GM12878 (cell line): Measurements from ENCODE around the gene YY1. TPM values are rescaled to one million over a fixed set of nuclear protein-coding genes. Genes with fewer than 3 reads are reported as not detected.

Source experiments
- BCL3 ChIP-seq: IDR thresholded peaks from 2 replicates; pipeline ENCODE4 v1.6.1; 2011; ENCODE audit warnings: borderline replicate concordance, low read depth, mild to moderate bottlenecking, moderate library complexity, low read length; ENCODE audit not compliant: insufficient read depth, poor library complexity, severe bottlenecking
- CHD2 ChIP-seq: IDR thresholded peaks from 2 replicates; pipeline ENCODE4 v1.6.1; 2011; ENCODE audit warnings: low read depth, low read length, improper control_type of control experiment, borderline replicate concordance
- ELK1 ChIP-seq: IDR thresholded peaks from 2 replicates; pipeline ENCODE4 v1.6.1; 2012; ENCODE audit warnings: low read depth, low read length, improper control_type of control experiment
- ESRRA ChIP-seq: IDR thresholded peaks from 2 replicates; pipeline ENCODE4 v1.6.1; 2012; ENCODE audit warnings: mild to moderate bottlenecking, low read length, improper control_type of control experiment
- ETV6 ChIP-seq, 2 experiments: fragments of 450-650 bp in 1 of 2; IDR thresholded peaks in 1 of 2; conservative IDR thresholded peaks in 1 of 2; 2 replicates each; pipeline ENCODE4 v1.6.1; 2014; ENCODE audit warnings: antibody characterized with exemption in 1 of 2, borderline replicate concordance in 1 of 2, low read depth in 1 of 2, mild to moderate bottlenecking in 1 of 2, moderate library complexity in 1 of 2
- JUNB ChIP-seq: IDR thresholded peaks from 2 replicates; pipeline ENCODE4 v1.6.1; 2016; ENCODE audit warnings: antibody characterized with exemption, mild to moderate bottlenecking
- SMAD1 ChIP-seq: fragments of 450-650 bp; IDR thresholded peaks from 2 replicates; pipeline ENCODE4 v1.6.1; 2018; ENCODE audit warnings: mild to moderate bottlenecking, low read depth; ENCODE audit not compliant: partially characterized antibody
- polyA plus RNA-seq, 11 experiments: library from polyadenylated mRNA; depleted of rRNA in 4 of 11; unstranded in 6 of 11; stranded (reverse) in 5 of 11; fragments of >200 nt; fragmentation: Nextera tagmentation in 4 of 11; fragmentation: Illumina TruSeq in 1 of 11; extraction: Ambion mirVana in 4 of 11; extraction: Trizol in 1 of 11; gene quantifications; 1 replicate in 1 of 11; 2 replicates in 10 of 11; pipeline versions ENCODE4 v1.2.1 to v1.2.3, GENCODE V29; 2011 to 2016; ENCODE audit warnings: inconsistent platforms in 2 of 11, missing spikeins in 2 of 11, low read depth in 1 of 11
- total RNA-seq, 4 experiments: library from RNA; depleted of rRNA in 3 of 4; stranded (reverse); fragments of >200 nt in 3 of 4; fragmentation: Illumina TruSeq in 1 of 4; extraction: Trizol in 1 of 4; gene quantifications; 2 replicates each; pipeline versions ENCODE4 v1.2.1 to v1.2.3, GENCODE V29; 2013 to 2021
- TF ChIP-seq, protein P1 (sequence below): fragments of 450-650 bp; IDR thresholded peaks from 2 replicates; pipeline ENCODE4 v1.6.1; 2016; ENCODE audit warnings: mild to moderate bottlenecking

Gene YY1
- total and polyA plus RNA-seq, 10 of the 15 experiments (the other 5 are each of a cell fraction or from before 2014, with no cell fraction given): 23.7 to 74.0 (median 39.9) TPM

GRCh38 chr14:100327128-100327527 is 88.2 kb downstream of the YY1 start (continued):
- TF ChIP-seq JUNB (no peak), ESRRA (no peak), ETV6 (conservative IDR thresholded peaks at IDR 0.05 in 1 of 2, IDR thresholded peaks at IDR 0.05 in 1 of 2; ENCODE audit: borderline replicate concordance in 1 of 2, low read depth in 1 of 2) (no peak), BCL3 (no peak), CHD2 (no peak), SMAD1 (no peak), ELK1 (no peak)
- TF ChIP-seq, protein P1, sequence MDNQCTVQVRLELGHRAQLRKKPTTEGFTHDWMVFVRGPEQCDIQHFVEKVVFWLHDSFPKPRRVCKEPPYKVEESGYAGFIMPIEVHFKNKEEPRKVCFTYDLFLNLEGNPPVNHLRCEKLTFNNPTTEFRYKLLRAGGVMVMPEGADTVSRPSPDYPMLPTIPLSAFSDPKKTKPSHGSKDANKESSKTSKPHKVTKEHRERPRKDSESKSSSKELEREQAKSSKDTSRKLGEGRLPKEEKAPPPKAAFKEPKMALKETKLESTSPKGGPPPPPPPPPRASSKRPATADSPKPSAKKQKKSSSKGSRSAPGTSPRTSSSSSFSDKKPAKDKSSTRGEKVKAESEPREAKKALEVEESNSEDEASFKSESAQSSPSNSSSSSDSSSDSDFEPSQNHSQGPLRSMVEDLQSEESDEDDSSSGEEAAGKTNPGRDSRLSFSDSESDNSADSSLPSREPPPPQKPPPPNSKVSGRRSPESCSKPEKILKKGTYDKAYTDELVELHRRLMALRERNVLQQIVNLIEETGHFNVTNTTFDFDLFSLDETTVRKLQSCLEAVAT: no peak
